GM19395 (cell line): ENCODE results near the gene OLFM3.

Experiments used
- ATAC-seq: cut with Tn5 transposase; IDR thresholded peaks from one replicate; pipeline ENCODE4 v1.9.1; 2021; ENCODE audit warnings: mild to moderate bottlenecking, moderate library complexity; ENCODE audit not compliant: unreplicated experiment

OLFM3 gene

DNA sequence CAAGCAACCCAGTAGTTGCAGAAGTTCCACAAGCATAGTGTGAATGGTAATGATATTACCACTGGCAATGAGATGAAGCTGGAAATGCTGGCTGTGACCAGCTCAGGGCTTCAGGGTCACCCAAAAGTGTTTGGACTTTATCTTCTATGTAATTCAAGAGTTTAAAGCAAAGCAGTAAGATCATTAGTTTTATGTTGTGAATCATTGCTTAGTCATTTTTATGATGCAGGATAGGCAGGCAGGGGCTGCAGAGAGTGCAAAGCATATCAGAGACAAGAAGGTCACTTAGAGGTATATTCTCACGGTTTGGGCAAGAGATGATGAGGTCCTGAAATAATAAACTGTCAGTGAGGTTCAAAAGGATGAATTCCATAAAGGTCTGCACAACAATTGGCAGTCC is 147.4 kb downstream of the OLFM3 start:
- no peak for ATAC-seq

DNA sequence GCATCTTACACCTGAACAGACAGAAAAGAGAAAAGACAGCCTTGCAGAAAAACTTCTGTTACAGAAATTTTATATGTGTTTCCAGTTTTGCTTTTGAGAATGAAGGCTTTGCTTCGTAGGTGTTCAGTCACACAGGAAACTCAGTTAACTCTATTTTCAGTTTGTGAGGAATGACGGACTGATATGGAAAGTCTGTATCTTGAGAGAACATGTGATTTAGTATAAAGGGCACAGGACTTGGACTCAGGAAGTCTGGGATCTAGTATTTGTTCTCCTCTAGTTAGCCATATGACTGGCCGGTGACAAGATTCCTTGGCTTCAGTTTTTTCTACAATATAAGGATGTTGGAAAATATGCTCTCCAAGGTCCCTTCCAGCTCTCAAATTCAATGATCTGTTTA is 149.1 kb downstream of the OLFM3 start:
- ATAC-seq: no peak

DNA sequence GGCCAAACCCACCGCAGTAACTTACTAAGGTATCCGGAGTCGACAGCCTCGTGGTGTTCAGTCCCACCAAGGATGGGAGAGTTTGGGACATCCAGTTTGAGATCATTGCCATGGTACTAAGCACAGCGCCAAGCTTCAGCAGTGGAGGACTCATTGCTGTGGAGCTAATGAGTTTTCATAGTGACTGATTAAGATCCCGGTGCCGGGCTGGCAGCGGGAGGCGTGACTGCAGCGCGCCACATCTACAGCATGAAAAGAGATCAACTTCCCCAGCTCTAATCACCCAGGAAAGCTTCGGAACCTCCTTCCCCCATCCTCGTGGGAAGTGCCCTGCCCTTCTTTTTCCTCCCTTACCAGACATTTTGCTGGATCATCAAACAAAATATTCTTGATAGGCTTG is 149.9 kb downstream of the OLFM3 start:
- ATAC-seq: no peak

DNA sequence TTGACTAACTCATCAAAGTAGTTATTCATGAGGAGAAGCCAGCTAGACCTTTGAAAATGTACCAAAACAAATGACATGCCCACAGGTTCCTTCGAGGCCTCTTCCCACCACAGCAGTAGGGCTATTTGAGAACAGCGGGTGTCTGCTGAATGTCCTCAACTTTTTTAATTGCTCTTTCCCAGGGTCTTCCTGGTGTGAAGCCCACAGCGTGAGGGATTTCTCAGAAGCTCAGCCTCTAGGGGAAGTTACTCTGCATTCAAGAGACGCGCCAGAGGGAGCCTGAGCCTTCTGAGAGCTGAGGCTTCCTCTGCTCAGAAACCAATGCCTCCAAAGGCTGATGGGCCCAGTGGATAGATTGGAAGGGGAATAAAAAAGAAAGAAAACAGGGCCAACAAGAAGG is 153.6 kb downstream of the OLFM3 start:
- ATAC-seq: no peak

DNA sequence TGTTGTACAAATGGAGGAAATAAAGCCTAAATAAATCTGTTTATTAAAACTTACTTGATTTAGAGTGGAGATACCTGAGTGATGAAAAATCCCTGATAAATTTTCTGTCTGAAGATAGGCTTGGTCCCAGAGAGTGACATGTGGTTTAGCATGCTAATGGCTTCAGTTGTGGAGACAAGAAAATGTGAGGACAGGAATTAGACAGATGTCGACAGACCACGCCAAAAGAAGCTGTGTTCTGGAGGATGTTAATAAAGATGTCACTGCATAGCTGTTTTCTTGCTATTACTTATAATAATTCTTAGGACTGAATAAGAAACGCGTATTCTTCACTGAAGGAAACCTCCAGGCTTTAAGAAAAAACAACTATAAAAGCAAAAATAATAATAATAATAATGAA is 154.9 kb downstream of the OLFM3 start:
- no peak for ATAC-seq

DNA sequence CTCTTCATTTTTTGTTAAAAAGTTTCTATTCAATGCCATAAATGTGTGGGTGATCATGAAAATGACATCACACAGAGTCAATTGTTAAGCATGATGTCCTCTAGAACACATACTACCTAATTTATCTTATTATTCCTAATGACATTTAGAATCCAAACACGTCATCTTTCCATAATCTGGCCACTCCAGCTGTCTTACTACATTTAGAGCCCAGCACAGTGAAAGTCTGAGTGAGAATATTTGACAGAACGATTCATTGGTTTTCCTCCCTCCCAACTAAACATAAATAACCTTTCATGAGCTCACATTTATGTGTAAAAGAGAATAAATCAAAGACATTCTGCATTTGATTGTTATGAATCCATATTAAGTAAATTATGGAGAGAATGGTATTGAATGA is 160.7 kb downstream of the OLFM3 start:
- ATAC-seq: no peak

DNA sequence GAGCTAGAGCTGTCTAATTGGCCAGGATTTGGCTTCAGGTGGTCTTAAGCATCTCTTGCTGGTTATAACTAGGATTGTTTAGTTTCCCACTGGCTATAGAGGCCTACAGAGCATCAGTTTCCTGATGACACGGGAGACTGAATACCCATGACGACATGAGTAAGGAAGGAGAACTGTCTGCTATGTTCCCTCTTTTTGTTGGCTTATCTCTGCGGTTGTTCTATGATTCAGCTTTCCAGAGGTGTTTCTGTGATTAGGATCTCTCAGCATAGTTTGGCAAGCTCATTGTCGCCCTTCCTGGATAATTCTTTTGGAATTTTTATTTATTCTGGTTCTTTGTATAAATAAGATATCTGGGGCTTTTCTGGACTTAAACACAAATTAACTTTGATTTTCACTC is 163.4 kb downstream of the OLFM3 start:
- ATAC-seq: no peak

DNA sequence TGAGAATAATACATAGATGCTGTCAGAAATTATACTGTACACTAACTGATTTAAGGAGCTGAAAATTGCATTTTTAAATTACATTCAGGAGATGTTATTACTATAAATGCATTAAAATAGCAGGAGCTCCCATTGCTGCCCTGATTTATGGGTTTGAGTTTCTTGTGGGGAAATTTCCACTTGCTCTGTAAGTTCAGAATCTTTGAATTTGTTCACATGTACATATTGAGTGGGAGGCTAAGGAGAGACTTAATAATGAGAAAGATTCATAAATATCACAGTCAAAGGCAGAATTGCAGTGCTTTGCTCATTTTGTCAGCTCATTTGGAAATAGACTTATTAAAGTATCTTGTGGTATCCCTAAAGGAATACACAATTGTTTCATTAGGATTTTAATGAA is 170.3 kb downstream of the OLFM3 start:
- ATAC-seq: no peak

DNA sequence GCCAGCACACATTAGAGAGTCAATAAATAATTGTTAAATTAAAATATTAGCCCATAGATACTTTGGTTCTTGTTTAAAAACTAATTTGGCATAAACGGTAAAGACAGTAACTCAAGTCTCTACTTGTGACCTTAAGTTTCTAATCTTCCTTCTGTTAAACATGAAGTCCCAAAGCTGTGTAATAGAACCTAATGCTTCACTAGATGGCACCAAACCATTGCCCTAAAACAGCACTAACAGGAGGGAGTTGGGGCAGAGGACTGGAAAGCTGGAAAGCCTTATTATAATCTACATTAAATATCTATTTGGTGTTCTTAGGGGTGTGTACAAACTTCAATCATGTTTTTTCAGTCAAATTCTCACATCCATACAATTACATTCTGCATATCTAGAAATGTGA is 176.7 kb downstream of the OLFM3 start:
- ATAC-seq: no peak

DNA sequence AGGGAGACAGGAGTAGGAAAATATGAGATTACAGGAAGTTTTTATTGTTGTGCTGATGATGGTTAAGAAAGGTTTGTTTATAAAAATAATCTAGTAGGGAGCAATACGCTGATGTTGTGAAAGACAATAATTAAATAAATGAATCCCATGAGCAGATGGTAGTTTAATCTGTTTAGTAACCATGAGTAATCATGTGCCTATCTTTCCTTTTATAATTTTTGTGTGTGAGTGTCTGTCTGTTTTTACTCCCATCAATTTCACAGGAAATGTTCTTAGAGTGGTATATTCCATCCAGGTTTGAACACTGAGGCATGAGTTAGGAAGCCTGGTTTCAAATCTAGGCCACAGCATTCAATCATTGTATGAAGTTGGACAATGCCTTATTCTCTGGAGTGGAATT is 180.5 kb downstream of the OLFM3 start:
- no peak for ATAC-seq

DNA sequence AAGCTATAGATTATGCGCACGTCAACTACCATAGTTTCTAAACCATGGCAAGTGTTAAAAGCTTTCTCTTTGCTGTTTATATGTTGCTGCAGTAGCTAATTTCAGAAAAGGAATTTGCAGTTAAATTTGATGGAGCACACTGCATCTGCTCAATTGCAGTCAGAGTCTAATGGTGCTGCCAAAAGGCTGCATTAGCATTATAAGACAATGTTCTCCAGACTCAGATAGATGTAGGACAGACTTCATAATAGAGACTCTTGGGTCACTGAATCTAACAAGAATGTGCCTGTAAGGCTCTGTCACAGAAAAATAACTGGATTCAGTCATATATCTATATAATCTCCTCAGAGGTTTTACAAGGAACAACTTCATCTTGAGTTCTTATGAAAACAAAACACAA is 198.3 kb downstream of the OLFM3 start:
- no peak for ATAC-seq

DNA sequence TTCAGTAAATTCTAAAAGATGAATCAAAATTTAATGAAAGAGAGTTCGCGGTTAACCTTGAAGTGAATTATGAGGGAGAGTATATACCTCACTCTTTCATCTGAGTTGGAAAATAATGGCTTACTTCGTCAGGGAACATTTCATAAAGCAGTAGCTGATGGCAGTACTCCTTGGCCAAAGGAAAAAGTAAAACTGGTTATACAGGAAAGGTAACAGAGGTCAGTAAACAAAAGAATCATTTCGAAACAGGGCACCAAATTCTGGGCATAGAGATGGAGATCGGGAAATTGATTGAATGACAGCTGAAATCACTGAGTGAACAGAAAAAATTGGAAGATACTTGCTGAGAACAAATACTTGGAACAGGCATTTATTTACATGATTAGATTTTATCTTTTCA is 199.0 kb downstream of the OLFM3 start:
- no peak for ATAC-seq

DNA sequence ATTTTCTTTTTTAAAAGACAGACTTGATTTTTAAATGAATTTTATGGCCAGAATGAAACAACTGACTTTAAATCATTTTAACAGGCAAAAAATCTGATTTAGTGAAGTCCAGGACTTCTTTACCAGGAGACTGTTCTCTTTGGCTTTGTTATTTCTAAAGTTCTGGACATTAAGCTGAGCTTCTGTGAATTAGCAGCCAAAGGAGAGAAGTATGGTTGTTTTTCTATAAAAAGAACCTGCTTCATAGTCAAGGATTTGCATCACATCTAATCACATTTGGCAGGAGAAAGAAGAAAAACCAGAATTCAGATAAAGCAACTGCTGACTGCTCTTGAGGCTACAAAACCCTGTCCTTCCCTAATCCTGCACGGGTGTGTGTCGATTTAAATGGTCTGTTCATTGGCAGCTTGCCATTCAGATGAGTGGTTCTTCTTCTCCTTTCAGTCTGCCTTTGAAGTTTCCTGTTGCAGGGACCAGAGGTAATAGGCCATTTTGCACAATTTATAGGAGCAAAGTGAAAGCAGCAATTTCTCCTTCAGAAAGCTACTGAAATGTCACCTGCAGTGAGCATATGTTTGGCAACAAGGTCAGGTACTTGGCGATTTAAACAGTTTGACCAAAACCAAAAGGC is 215.4 kb downstream of the OLFM3 start:
- ATAC-seq: no peak

DNA sequence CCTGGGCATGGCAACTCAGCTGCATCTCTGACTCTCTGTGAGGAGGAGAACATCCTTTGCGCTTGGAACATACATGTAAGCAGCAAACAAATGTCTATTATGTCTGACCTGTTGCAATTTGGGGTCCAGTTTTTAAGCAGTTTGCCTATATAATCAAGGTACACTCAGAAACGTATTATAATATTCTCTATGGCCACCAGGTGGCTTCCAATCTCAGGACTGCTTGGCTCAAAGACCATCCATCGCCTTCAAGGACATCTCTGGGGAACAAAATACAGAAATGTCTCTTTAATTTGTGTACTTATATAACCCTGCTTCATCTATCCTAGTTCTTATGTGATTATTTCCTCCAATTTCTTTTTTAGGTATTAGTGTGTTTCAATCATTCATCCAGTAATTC is 227.2 kb downstream of the OLFM3 start:
- ATAC-seq: peak; percentile 90

DNA sequence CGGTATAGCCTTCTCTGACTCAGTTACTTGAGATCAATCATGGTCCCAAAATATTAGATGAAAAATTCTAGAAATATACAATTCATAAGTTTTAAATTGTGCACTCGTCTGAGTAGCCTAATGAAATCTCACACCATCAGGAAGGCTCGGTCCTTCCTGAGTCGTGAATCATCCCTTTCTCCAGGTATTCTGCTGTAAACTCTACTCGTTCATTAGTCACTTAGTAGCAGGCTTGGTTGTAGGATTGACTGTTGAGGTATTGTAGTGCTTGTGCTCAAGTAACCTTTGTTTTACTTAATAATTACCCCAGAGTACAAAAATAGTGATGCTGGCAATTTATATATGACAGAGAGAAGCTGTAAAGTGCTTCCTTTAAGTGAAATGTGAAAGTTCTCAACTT is 238.7 kb downstream of the OLFM3 start:
- no peak for ATAC-seq

DNA sequence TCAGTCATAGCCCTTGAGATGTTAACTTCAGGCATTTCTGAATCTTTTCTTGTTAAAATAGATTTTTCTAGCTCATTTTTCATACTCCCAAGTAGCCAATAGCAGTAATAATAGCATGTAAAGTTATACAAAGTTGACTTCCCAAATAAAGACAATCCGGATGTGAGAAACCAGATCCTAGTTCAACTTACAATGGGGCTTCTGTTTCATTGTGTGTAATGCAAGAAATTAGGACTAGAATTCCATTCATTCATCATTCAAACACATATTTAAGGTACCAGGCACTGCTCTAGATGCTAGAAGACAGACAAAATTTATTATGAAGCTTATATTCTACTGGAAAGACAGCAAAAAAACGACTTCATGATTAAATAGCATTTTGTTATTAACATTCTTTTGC is 240.3 kb downstream of the OLFM3 start:
- no peak for ATAC-seq
